Lung (tissue), 12 donors: ENCODE results near the gene SYNGR2. TPM values are rescaled to one million over a fixed set of nuclear protein-coding genes. Genes with fewer than 3 reads are reported as not detected.

ENCODE experiments used
- ATAC-seq: fragments of 200-7000 bp; cut with Tn5 transposase; one replicate; pipeline ENCODE4 v1.9.1; 2020; ENCODE audit warnings: moderate number of reproducible peaks; ENCODE audit not compliant: insufficient read depth, low FRiP score
- DNase-seq, 3 donors: peaks; one replicate each; pipeline ENCODE4 v3.0.0-alpha.2; 2013 to 2017
- H3K27ac ChIP-seq, 2 donors: one replicate each; pipeline ENCODE4 v1.5.1; 2013; ENCODE audit warnings: mild to moderate bottlenecking in 2 of 2, moderate library complexity in 2 of 2, control low read depth in 1 of 2, inconsistent platforms in 1 of 2, low read depth in 1 of 2, low read length in 1 of 2
- H3K27me3 ChIP-seq, 3 donors: one replicate each; pipeline ENCODE4 v1.5.1; 2013; ENCODE audit warnings: low read length in 2 of 3; ENCODE audit not compliant: control insufficient read depth in 3 of 3, insufficient read depth in 3 of 3
- H3K36me3 ChIP-seq, 4 donors: one replicate each; pipeline ENCODE4 v1.5.1; 2013; ENCODE audit warnings: low read length in 4 of 4, mild to moderate bottlenecking in 1 of 4, moderate library complexity in 1 of 4; ENCODE audit not compliant: control insufficient read depth in 4 of 4, insufficient read depth in 4 of 4
- H3K4me1 ChIP-seq, 5 donors: one replicate each; pipeline ENCODE4 v1.5.1; 2013; ENCODE audit warnings: low read length in 5 of 5, mild to moderate bottlenecking in 2 of 5, moderate library complexity in 1 of 5; ENCODE audit not compliant: control insufficient read depth in 5 of 5, insufficient read depth in 5 of 5
- H3K4me3 ChIP-seq: one replicate; pipeline ENCODE4 v1.5.1; 2013; ENCODE audit warnings: mild to moderate bottlenecking, control low read depth, moderate library complexity
- H3K9ac ChIP-seq, 2 donors: one replicate each; pipeline ENCODE4 v1.5.1; 2013; ENCODE audit warnings: low read length in 2 of 2, control low read depth in 1 of 2; ENCODE audit not compliant: insufficient read depth in 1 of 2
- H3K9me3 ChIP-seq, 4 donors: one replicate each; pipeline ENCODE4 v1.5.1; 2013; ENCODE audit warnings: low read length in 3 of 4, mild to moderate bottlenecking in 1 of 4, moderate library complexity in 1 of 4; ENCODE audit not compliant: control insufficient read depth in 4 of 4, insufficient read depth in 3 of 4
- CTCF ChIP-seq: IDR thresholded peaks from 2 replicates; pipeline ENCODE4 v1.5.1; 2012; ENCODE audit warnings: mild to moderate bottlenecking; ENCODE audit errors: control extremely low read depth, extremely low read depth
- WGBS, 2 donors: extraction: QIAGEN DNeasy Blood & Tissue Kit; methylation state at CpG; one replicate each; pipeline ENCODE4 v1.1.7; 2013; 5-methylcytosine and 5-hydroxymethylcytosine counted together
- polyA plus RNA-seq, 2 donors: library from polyadenylated mRNA; stranded (reverse); fragments of 200-250 nt; gene quantifications; one replicate each; pipeline ENCODE4 v1.2.1, GENCODE V29; 2013
- total RNA-seq, 2 donors: library from RNA; depleted of rRNA in 1 of 2; stranded (reverse); fragments of >200 nt in 1 of 2; gene quantifications; one replicate each; pipeline ENCODE4 v1.2.1, GENCODE V29; 2014 to 2021
- donor health status: control.
- donor health status: control.
- donor health status: Bipolar disorder and iron deficiency.
- donor health status: healthy.
- donor health status: DM: yes; HTN: yes; CAD: no.

SYNGR2 gene
- total and polyA plus RNA-seq, 4 donors = 111 to 212 (median 188) TPM

GRCh38 chr17:78132767-78133178 lies 35.6 kb upstream of the SYNGR2 start:
- DNase-seq (no peak), ATAC-seq (no peak)
- H3K36me3 ChIP-seq = peaks cover 0 to 2% (median 0%) of the 10 kb centered on the region in 4 donors
- 62 to 70% methylated on average over 9 of the region's 9 CpGs for WGBS, 2 donors
- no peak for TF ChIP-seq CTCF
- H3K4me3 ChIP-seq = no peak overlapping the region
- peaks cover 0 to 3% (median 0%) of the 10 kb centered on the region in 3 donors for H3K27me3 ChIP-seq
- H3K27ac ChIP-seq = peak overlapping the region in 1 of 2 donors; percentile 55
- peaks cover 0 to 27% (median 14%) of the 10 kb centered on the region in 5 donors for H3K4me1 ChIP-seq
- H3K9me3 ChIP-seq = no peaks in the 10 kb centered on the region
- H3K9ac ChIP-seq = peak overlapping the region in 1 of 2 donors; percentile 11

- no peak overlapping the region for H3K9ac ChIP-seq
- H3K4me3 ChIP-seq = no peak overlapping the region
- no peaks in the 10 kb centered on the region for H3K9me3 ChIP-seq
- peaks cover 0 to 27% (median 14%) of the 10 kb centered on the region in 5 donors for H3K4me1 ChIP-seq
- peaks cover 0 to 2% (median 0%) of the 10 kb centered on the region in 4 donors for H3K36me3 ChIP-seq
- TF ChIP-seq CTCF = no peak
- peaks cover 0 to 3% (median 0%) of the 10 kb centered on the region in 3 donors for H3K27me3 ChIP-seq
- DNase-seq (no peak), ATAC-seq (no peak)
- 76 to 83% methylated on average over 30 of the region's 30 CpGs for WGBS, 2 donors
- peak overlapping the region in 1 of 2 donors; percentile 55 for H3K27ac ChIP-seq
Measured at GRCh38 chr17:78133179-78133951, 35.0 kb upstream of the SYNGR2 start.

GRCh38 chr17:78133971-78134898 lies 34.1 kb upstream of the SYNGR2 start:
- Histone ChIP-seq H3K27ac (peak overlapping the region in 1 of 2 donors; percentile 9), H3K36me3 (peaks cover 0 to 2% (median 0%) of the 10 kb centered on the region in 4 donors), H3K9ac (no peak overlapping the region), H3K4me3 (no peak overlapping the region), H3K27me3 (peaks cover 0 to 3% (median 0%) of the 10 kb centered on the region in 3 donors), H3K4me1 (peaks cover 0 to 22% (median 10%) of the 10 kb centered on the region in 5 donors), H3K9me3 (no peaks in the 10 kb centered on the region)
- peak; percentile 52 for TF ChIP-seq CTCF
- DNase-seq (no peak), ATAC-seq (no peak)
- WGBS, 2 donors = 53 to 56% methylated on average over 39 of the region's 39 CpGs
